Activated T-cell treated with anti-CD3 and anti-CD28 coated beads, Interleukin-2, amount 50 U/mL, for 24 hours (primary cell): ENCODE data around the gene MYL5.

Experiments
- DNase-seq: peaks from one replicate; pipeline ENCODE4 v3.0.0-alpha.2; 2020
- H3K27ac Mint-ChIP-seq: 2 replicates; pipeline ENCODE4 v1.8.0; 2020; ENCODE audit warnings: mild to moderate bottlenecking, mixed read lengths
- H3K27me3 Mint-ChIP-seq: 2 replicates; pipeline ENCODE4 v1.8.0; 2020; ENCODE audit warnings: mixed read lengths
- H3K36me3 Mint-ChIP-seq: 2 replicates; pipeline ENCODE4 v1.8.0; 2020; ENCODE audit warnings: low read depth, mixed read lengths
- H3K4me1 Mint-ChIP-seq: 2 replicates; pipeline ENCODE4 v1.8.0; 2020; ENCODE audit warnings: low read depth, mixed read lengths
- H3K4me3 Mint-ChIP-seq: 2 replicates; pipeline ENCODE4 v1.8.0; 2020; ENCODE audit warnings: mild to moderate bottlenecking, moderate library complexity, mixed read lengths
- H3K9me3 Mint-ChIP-seq: 2 replicates; pipeline ENCODE4 v1.8.0; 2020; ENCODE audit warnings: mixed read lengths

The MYL5 gene

DNA sequence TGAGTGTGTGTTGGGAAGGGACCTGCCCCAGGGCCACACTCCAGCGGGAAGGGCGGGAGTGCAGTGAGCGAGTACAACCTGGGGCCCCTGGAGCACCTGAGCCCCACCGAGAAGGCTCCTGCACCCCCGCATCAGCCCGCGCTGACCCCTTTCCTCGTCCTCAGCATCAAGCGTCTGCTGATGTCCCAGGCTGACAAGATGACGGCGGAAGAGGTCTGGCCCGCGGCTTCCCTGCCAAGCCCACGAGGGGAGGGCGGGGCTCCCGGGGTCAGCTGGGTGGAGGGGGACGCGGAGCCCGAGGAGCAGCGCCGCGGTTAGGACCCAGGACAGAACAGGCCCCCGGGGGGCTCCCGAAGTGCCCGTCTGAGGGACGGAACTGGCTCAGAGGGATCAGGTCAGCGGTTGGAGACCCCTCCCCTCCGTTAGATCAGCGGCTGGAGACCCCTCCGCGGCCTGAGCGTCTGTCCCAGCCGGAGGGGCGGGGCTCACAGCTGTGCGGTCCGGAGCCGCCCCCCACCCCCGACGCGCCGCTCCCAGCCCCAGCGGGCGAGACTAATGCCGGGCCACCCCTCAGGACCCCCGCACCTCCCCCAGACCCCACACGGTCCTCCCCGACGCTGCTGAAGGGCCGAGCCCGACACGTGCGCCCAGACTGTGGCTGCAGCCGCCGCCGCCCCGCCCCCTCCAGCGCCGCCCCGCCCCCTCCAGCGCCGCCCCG lies 6.7 kb downstream of the MYL5 start:
- peak; percentile 76 for DNase-seq
- no peaks in the 10 kb centered on the region for H3K36me3 Mint-ChIP-seq

DNA sequence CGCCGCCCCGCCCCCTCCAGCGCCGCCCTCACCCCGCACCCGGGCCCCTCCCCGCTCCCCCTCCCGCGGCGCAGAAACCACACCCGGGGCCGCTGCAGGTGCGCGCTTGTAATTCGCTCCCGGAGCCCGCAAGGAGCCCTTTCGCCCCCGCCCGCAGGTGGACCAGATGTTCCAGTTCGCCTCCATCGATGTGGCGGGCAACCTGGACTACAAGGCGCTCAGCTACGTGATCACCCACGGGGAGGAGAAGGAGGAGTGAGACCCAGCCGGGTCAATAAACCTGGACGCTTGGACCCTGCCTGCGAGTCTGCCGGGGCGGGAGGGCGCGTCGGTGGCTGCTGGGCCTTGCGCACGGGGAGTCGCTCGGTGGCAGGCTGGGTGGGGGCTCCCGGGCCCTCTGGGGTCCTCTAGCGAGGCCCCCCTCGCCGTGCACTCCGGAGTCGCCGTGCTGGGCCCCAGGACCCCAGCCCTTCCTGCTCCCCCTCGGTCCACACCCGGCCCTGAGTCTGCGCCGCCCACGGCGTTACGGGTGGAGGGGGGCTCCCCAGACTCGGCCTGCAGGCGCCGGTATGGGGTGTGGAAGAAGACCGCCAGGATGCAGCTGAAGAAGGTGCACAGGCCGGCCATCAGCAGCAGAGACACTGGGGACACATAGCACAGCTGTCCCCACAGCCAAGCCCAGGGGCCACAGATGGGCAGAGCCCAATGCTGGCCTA lies 7.6 kb downstream of the MYL5 start:
- Mint-ChIP-seq H3K27me3 (peaks cover 4% of the 10 kb centered on the region), H3K36me3 (no peaks in the 10 kb centered on the region), H3K27ac (no peak overlapping the region), H3K4me3 (no peak overlapping the region), H3K9me3 (no peaks in the 10 kb centered on the region), H3K4me1 (peaks cover 12% of the 10 kb centered on the region)
- DNase-seq: peak; percentile 62

More for the DNA sequence above, 6.7 kb downstream of the MYL5 start:
- Mint-ChIP-seq H3K4me1 (peaks cover 14% of the 10 kb centered on the region), H3K4me3 (peak overlapping the region; percentile 67), H3K9me3 (no peaks in the 10 kb centered on the region), H3K27ac (peak overlapping the region; percentile 61), H3K27me3 (peaks cover 4% of the 10 kb centered on the region)

DNA sequence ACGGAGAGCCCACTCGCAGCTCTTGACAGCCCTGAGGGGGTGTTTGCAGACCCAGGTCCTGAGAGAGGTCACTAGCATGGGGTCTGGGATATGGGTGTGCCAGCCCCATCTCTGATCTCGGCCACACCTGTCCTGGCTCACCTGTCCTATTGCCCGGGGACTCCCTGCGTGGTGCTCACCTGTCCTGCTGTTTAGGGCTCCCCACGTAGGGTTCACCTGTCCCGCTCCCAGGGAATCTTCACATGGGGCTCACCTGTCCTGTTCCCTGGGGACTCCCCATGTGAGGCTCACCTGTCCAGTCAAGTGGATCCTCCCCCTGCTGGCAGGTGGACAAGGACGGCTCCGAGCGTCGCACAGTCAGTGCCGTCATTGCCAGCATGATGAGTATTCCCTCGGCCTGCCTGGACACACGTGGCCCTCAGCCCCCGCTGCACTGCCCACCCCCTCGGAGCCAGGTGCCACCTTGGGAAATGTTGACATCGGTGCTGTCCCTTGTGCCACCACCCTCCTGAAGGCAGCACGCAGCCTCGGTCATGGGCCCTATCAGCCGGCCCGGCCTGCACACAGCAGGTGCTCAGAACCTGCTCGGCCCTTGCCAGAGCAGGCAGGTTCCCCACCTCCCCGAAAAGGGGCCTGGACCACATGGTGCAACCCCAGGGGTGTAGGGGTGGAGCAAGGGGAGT lies 8.3 kb downstream of the MYL5 start:
- Mint-ChIP-seq H3K27ac (no peak overlapping the region), H3K4me3 (no peak overlapping the region), H3K4me1 (peaks cover 13% of the 10 kb centered on the region), H3K27me3 (peaks cover 8% of the 10 kb centered on the region), H3K9me3 (no peaks in the 10 kb centered on the region), H3K36me3 (no peaks in the 10 kb centered on the region)
- no peak for DNase-seq

DNA sequence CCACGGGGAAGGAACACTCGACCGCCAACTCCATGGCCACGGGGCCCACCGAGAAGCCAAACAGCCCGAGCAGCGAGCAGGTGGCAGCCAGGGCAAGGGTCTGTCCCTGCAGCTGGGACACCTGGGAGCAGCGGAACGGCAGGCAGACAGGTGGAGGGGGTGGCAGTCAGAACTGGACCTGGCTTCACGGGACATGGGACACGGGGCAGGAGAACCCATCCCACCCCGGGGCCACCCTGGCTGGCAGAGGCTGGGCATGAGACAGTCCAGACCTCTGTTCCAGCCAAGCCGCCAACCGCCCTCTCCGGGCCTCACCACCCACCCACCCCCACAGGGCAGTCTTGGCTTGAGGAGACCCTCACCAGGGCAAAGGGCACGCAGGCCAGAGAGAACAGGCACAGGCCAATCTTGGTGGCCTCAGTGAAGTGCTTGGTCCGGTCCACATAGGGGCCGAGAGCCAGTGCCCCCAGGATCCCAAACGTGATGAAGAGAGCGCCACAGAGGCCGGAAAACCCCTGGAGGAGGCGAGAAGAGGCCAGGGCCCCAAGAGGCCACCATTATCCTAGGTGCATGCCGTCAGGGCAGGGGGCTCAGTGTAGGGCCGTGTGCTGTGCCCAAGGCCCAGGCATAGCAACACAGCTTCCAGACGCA lies 9.0 kb downstream of the MYL5 start:
- Mint-ChIP-seq H3K4me1 (peaks cover 10% of the 10 kb centered on the region), H3K27ac (no peak overlapping the region)

DNA sequence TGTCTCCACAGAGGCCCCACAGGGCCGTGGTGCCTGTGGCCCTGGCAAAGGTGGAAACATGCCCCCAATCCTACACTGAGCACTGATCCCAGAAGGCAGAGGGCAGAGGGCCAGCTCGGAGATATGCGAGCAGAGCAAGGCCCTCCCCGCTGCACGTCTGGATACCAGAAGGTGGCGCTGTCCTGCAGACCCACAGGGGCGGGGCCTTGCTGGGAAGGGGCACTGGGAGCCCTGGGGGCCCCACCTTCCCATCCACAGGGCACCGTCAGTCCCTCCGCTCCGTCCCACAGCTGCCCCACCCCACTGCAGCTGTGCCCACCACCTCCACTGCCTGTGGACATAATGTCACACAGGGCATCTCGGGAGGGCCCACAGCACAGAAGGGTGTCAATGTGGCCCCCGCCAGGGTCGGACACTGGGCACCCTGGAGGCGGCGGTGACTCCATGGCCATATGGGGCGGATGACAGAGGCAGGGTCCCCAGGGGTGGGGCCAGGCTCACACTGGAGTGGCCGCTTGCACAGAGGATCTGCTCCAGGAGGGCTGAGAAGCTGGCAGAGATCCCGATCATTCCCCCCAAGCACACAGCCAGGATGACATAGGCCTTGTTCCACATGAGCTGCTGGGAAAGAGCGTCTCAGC lies 9.8 kb downstream of the MYL5 start:
- DNase-seq: peak; percentile 56
- H3K36me3 Mint-ChIP-seq: no peaks in the 10 kb centered on the region
- peaks cover 10% of the 10 kb centered on the region for H3K4me1 Mint-ChIP-seq
- no peaks in the 10 kb centered on the region for H3K9me3 Mint-ChIP-seq
- H3K4me3 Mint-ChIP-seq: no peak overlapping the region
- no peak overlapping the region for H3K27ac Mint-ChIP-seq
- H3K27me3 Mint-ChIP-seq: peaks cover 15% of the 10 kb centered on the region

More for the DNA sequence above, 9.0 kb downstream of the MYL5 start:
- H3K4me3 Mint-ChIP-seq: no peak overlapping the region
- peaks cover 15% of the 10 kb centered on the region for H3K27me3 Mint-ChIP-seq
- no peaks in the 10 kb centered on the region for H3K36me3 Mint-ChIP-seq
- no peak for DNase-seq
- no peaks in the 10 kb centered on the region for H3K9me3 Mint-ChIP-seq

- Mint-ChIP-seq H3K27me3 (peaks cover 15% of the 10 kb centered on the region), H3K4me1 (peaks cover 10% of the 10 kb centered on the region), H3K9me3 (no peaks in the 10 kb centered on the region), H3K36me3 (no peaks in the 10 kb centered on the region), H3K4me3 (no peak overlapping the region), H3K27ac (no peak overlapping the region)
- DNase-seq: no peak
Measured at GRCh38 chr4:684623-685327, 10.4 kb downstream of the MYL5 start.

- H3K9me3 Mint-ChIP-seq: no peaks in the 10 kb centered on the region
- no peak overlapping the region for H3K4me3 Mint-ChIP-seq
- no peaks in the 10 kb centered on the region for H3K36me3 Mint-ChIP-seq
- DNase-seq: no peak
- peaks cover 3% of the 10 kb centered on the region for H3K4me1 Mint-ChIP-seq
- no peak overlapping the region for H3K27ac Mint-ChIP-seq
- peaks cover 22% of the 10 kb centered on the region for H3K27me3 Mint-ChIP-seq
Measured at GRCh38 chr4:685679-686412, 11.5 kb downstream of the MYL5 start.

GRCh38 chr4:686413-687040 lies 12.2 kb downstream of the MYL5 start:
- DNase-seq: no peak
- Mint-ChIP-seq H3K4me1 (peaks cover 2% of the 10 kb centered on the region), H3K27ac (no peak overlapping the region), H3K27me3 (peaks cover 22% of the 10 kb centered on the region), H3K9me3 (no peaks in the 10 kb centered on the region), H3K4me3 (no peak overlapping the region), H3K36me3 (no peaks in the 10 kb centered on the region)

- Mint-ChIP-seq H3K4me1 (peaks cover 2% of the 10 kb centered on the region), H3K27me3 (peaks cover 26% of the 10 kb centered on the region), H3K4me3 (no peak overlapping the region), H3K36me3 (no peaks in the 10 kb centered on the region), H3K9me3 (no peaks in the 10 kb centered on the region), H3K27ac (no peak overlapping the region)
- no peak for DNase-seq
Measured at GRCh38 chr4:687048-687970, 13.0 kb downstream of the MYL5 start.

DNA sequence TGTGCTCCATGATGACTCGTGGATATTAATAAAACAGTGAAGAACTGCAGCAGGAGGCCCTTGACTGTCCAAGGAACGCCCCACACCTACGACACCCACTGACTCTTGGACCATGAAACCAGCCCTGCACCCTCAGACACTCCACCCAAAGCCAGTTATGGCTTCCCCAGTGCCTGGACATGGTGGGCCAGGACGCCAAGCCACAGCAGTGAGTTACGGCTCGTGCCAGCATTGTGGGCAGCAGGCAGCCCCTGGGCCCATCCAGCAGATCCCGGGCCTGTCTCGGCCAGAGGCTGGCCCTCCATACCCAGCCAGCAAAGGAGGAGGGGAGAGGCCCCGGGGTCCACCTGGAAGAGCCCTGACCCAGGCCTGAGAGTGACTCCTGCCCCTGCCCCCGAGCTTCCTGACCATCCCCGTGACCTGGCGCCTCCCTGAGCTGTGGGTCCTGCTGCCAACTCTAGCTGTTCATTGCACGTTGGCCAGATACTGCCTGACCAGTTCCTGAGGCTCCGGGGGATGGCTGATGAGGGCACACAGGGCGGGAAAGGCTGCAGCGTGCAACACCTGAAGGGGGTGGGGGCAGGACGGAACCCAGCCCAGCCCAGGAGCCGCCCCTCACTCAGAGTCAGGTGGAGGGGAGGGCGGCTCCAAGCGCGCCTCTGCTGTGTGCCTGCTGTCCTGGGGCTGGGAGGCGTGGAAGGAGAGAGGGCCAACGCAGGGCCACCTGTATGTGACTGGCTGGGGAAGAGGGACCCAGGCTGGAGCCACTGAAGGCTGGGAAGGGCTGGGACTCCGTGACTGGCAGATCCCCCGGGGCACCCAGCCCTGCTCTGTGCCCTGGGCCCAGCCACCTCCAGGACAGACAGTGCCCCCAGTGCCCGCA lies 13.9 kb downstream of the MYL5 start:
- H3K4me3 Mint-ChIP-seq: no peak overlapping the region

DNA sequence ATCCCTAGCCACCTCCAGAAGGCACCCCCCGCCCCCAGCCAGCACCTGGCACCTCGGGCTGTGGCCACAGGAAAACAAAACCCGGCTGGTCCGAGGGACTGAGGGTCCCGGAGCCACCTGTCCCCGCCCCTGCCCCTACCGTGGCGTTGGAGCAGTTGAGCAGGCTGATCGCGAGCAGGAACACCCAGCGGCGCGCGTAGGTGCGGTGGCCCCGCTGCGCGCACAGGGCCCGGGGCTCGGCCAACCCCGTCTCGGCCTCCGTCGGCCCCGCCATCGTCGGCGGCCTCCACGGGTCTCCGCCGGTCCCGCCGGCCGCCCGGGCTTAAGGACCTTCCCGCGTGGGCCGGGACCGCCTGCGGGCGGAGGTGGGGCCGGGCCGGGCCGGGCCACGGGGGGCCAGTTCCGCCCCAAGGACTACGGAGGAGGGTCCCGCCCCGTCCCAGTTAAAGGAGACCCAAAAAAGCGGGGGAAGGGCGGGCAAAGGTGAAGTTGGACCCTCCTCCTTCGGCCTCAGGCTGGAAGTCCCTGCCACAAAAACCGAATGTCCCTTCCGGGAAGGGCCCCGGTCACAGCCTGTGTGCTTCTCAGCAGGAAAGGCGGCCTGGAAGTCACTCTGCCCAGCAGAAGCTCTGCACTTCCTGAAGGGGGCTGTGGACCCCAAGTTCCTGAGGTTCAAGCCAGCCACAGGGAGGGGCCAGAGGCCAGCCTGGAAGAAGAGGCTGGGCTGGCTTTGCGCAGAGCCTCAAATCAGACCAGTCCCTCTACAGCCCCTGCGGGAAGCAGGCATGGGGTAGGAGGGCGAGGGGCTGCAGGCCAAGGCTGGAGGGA lies 14.7 kb downstream of the MYL5 start, which contains the start of gene SLC49A3:
Gene SLC49A3, minus strand, starts transcription at position 298 of the 828 bp plus-strand sequence. Its CDS starts 24 bp downstream, at position 274.
- Mint-ChIP-seq H3K4me1 (peaks cover 2% of the 10 kb centered on the region), H3K9me3 (no peaks in the 10 kb centered on the region), H3K27ac (no peak within 1 kb of the TSS), H3K27me3 (peaks cover 26% of the 10 kb centered on the region), H3K36me3 (no peaks in the 10 kb centered on the region), H3K4me3 (no peak within 1 kb of the TSS)
- no peak for DNase-seq

More for the DNA sequence above, 13.9 kb downstream of the MYL5 start:
- Mint-ChIP-seq H3K36me3 (no peaks in the 10 kb centered on the region), H3K9me3 (no peaks in the 10 kb centered on the region), H3K27me3 (peaks cover 26% of the 10 kb centered on the region), H3K4me1 (peaks cover 2% of the 10 kb centered on the region), H3K27ac (no peak overlapping the region)
- no peak for DNase-seq
